ENCODE results near the gene FBXL16.
A peak's percentile ranks its signal among the peaks of the same experiment; 100 is the strongest.

FBXL16 gene

DNA sequence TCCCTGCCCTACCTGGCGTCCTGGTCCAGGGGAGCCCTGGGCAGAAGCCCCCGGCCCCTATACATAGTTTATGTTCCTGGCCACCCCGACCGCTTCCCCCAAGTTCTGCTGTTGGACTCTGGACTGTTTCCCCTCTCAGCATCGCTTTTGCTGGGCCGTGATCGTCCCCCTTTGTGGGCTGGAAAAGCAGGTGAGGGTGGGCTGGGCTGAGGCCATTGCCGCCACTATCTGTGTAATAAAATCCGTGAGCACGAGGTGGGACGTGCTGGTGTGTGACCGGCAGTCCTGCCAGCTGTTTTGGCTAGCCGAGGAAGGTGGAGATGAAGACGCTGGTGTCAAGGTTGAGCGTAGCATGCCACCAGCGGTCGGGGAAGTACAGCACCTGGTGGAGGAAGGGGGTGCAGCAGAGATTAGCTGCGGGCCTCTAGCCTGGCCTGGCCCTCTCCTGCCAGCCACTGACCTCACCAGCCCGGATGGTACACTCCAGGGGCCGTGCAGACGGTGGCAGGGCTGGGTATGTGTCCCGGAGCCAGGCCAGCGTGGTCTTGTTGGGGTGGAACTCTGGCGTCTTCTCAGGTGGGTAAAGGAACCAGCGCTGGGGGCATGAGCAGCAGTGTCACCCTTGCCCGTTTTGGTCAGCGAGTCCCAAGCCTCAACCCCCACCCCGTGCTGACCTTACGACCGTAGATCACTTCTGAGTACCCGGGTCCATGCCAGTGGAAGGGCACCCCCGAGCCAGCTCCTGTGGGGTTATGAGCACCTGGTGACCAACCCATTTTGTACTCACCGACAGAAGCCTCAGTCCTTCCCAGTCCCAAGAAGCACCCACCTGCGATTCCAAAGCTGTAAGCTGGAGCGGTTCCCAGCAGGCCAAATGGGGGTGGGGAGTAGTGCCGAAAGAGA is 22.9 kb downstream of the FBXL16 start (continued):
- TF ChIP-seq ZNF214 (tag by site-specific recombination; IDR thresholded peaks at IDR 0.05; ENCODE audit: borderline replicate concordance), result no peak
- TF ChIP-seq, protein P1, sequence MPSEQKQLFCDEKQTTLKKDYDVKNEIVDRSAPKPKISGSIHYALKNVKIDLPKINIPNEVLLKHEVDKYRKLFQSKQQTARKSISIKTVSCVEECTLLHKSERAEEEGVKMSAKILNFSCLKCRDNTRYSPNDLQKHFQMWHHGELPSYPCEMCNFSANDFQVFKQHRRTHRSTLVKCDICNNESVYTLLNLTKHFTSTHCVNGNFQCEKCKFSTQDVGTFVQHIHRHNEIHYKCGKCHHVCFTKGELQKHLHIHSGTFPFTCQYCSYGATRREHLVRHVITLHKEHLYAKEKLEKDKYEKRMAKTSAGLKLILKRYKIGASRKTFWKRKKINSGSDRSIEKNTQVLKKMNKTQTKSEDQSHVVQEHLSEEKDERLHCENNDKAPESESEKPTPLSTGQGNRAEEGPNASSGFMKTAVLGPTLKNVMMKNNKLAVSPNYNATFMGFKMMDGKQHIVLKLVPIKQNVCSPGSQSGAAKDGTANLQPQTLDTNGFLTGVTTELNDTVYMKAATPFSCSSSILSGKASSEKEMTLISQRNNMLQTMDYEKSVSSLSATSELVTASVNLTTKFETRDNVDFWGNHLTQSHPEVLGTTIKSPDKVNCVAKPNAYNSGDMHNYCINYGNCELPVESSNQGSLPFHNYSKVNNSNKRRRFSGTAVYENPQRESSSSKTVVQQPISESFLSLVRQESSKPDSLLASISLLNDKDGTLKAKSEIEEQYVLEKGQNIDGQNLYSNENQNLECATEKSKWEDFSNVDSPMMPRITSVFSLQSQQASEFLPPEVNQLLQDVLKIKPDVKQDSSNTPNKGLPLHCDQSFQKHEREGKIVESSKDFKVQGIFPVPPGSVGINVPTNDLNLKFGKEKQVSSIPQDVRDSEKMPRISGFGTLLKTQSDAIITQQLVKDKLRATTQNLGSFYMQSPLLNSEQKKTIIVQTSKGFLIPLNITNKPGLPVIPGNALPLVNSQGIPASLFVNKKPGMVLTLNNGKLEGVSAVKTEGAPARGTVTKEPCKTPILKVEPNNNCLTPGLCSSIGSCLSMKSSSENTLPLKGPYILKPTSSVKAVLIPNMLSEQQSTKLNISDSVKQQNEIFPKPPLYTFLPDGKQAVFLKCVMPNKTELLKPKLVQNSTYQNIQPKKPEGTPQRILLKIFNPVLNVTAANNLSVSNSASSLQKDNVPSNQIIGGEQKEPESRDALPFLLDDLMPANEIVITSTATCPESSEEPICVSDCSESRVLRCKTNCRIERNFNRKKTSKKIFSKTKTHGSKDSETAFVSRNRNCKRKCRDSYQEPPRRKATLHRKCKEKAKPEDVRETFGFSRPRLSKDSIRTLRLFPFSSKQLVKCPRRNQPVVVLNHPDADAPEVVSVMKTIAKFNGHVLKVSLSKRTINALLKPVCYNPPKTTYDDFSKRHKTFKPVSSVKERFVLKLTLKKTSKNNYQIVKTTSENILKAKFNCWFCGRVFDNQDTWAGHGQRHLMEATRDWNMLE (tag by site-specific recombination; conservative IDR thresholded peaks at IDR 0.05; ENCODE audit: low read depth), result no peak
- 0 out of 2 replicates have a peak, but pooled peaks have one; percentile 3 for TF ChIP-seq ZNF623 (tag by site-specific recombination; IDR thresholded peaks at IDR 0.05)
- no peak for TF ChIP-seq FEZF1 (tag by site-specific recombination; IDR thresholded peaks at IDR 0.05)
- TF ChIP-seq, protein P2, sequence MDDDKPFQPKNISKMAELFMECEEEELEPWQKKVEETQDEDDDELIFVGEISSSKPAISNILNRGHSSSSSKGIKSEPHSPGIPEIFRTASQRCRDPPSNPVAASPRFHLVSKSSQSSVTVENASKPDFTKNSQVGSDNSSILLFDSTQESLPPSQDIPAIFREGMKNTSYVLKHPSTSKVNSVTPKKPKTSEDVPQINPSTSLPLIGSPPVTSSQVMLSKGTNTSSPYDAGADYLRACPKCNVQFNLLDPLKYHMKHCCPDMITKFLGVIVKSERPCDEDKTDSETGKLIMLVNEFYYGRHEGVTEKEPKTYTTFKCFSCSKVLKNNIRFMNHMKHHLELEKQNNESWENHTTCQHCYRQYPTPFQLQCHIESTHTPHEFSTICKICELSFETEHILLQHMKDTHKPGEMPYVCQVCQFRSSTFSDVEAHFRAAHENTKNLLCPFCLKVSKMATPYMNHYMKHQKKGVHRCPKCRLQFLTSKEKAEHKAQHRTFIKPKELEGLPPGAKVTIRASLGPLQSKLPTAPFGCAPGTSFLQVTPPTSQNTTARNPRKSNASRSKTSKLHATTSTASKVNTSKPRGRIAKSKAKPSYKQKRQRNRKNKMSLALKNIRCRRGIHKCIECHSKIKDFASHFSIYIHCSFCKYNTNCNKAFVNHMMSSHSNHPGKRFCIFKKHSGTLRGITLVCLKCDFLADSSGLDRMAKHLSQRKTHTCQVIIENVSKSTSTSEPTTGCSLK (tag by site-specific recombination; IDR thresholded peaks at IDR 0.05), result no peak
- TF ChIP-seq ZNF677 (tag by site-specific recombination; IDR thresholded peaks at IDR 0.05), result no peak
- no peak for TF ChIP-seq ZNF121 (tag by site-specific recombination; IDR thresholded peaks at IDR 0.05)
- peak; percentile 13; the same call in 1 of the 2 replicates for TF ChIP-seq ZFP37 (tag by site-specific recombination; IDR thresholded peaks at IDR 0.05)
- TF ChIP-seq SCRT2 (tag by site-specific recombination; IDR thresholded peaks at IDR 0.05), result no peak
- TF ChIP-seq ZNF692 (tag by site-specific recombination; IDR thresholded peaks at IDR 0.05), result peak; percentile 8; the same call in 1 of the 2 replicates
- TF ChIP-seq ZNF37A (tag by site-specific recombination; IDR thresholded peaks at IDR 0.05), result no peak
- TF ChIP-seq ZNF629 (tag by site-specific recombination; IDR thresholded peaks at IDR 0.05), result 0 out of 2 replicates have a peak, but pooled peaks have one; percentile 11
- 0 out of 2 replicates have a peak, but pooled peaks have one; percentile 17 for TF ChIP-seq ZSCAN23 (tag by site-specific recombination; IDR thresholded peaks at IDR 0.05)
- TF ChIP-seq ZIC2 (tag by site-specific recombination; IDR thresholded peaks at IDR 0.05), result 0 out of 2 replicates have a peak, but pooled peaks have one; percentile 2
- TF ChIP-seq KLF16 (tag by site-specific recombination; IDR thresholded peaks at IDR 0.05), result no peak
- TF ChIP-seq ZNF311 (tag by site-specific recombination; IDR thresholded peaks at IDR 0.05; ENCODE audit: borderline replicate concordance), result no peak
- no peak for TF ChIP-seq ZNF175 (tag by site-specific recombination; IDR thresholded peaks at IDR 0.05)
- TF ChIP-seq ZNF521 (tag by site-specific recombination; IDR thresholded peaks at IDR 0.05), result no peak
- peak; percentile 30; the same call in 1 of the 2 replicates for TF ChIP-seq ZNF837 (tag by site-specific recombination; IDR thresholded peaks at IDR 0.05)
- TF ChIP-seq GLI4 (tag by site-specific recombination; IDR thresholded peaks at IDR 0.05), result 0 out of 2 replicates have a peak, but pooled peaks have one; percentile 23
- no peak for TF ChIP-seq ZNF366 (tag by site-specific recombination; conservative IDR thresholded peaks at IDR 0.05)
- TF ChIP-seq GFI1B (tag by site-specific recombination; IDR thresholded peaks at IDR 0.05), result no peak
- 0 out of 2 replicates have a peak, but pooled peaks have one; percentile 62 for TF ChIP-seq ZNF239 (tag by site-specific recombination; IDR thresholded peaks at IDR 0.05)
- TF ChIP-seq ZNF530 (tag by site-specific recombination; IDR thresholded peaks at IDR 0.05; ENCODE audit: low read depth), result no peak
- no peak for TF ChIP-seq ZNF626 (tag by site-specific recombination; IDR thresholded peaks at IDR 0.05)
- peak; percentile 78 for TF ChIP-seq ZXDB (tag by site-specific recombination; IDR thresholded peaks at IDR 0.05)
- no peak for TF ChIP-seq ZNF248 (tag by site-specific recombination; IDR thresholded peaks at IDR 0.05)
- TF ChIP-seq, protein P3, sequence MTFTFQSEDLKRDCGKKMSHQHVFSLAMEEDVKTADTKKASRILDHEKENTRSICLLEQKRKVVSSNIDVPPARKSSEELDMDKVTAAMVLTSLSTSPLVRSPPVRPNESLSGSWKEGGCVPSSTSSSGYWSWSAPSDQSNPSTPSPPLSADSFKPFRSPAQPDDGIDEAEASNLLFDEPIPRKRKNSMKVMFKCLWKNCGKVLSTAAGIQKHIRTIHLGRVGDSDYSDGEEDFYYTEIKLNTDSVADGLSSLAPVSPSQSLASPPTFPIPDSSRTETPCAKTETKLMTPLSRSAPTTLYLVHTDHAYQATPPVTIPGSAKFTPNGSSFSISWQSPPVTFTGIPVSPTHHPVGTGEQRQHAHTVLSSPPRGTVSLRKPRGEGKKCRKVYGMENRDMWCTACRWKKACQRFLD (tag by site-specific recombination; IDR thresholded peaks at IDR 0.05), result no peak
- TF ChIP-seq ZBTB1 (tag by site-specific recombination; IDR thresholded peaks at IDR 0.05), result 0 out of 2 replicates have a peak, but pooled peaks have one; percentile 16
- no peak for TF ChIP-seq ZNF792 (tag by site-specific recombination; IDR thresholded peaks at IDR 0.05)
- TF ChIP-seq SP2 (tag by site-specific recombination; IDR thresholded peaks at IDR 0.05), result peak; percentile 40; the same call in 1 of the 2 replicates

Data from HEK293 (cell line).